Activated naive CD4-positive, alpha-beta T cell treated with anti-CD3 and anti-CD28 coated beads, Interleukin-2, amount 50 U/mL, for 24 hours (primary cell): ENCODE results near the gene DVL2.
A peak's percentile ranks its signal among the peaks of the same experiment; 100 is the strongest.

ENCODE experiments used
- H3K27ac Mint-ChIP-seq: one replicate; pipeline ENCODE4 v1.8.0; 2021; ENCODE audit warnings: mild to moderate bottlenecking, mixed read lengths
- H3K27me3 Mint-ChIP-seq: one replicate; pipeline ENCODE4 v1.8.0; 2021; ENCODE audit warnings: mixed read lengths
- H3K36me3 Mint-ChIP-seq: one replicate; pipeline ENCODE4 v1.8.0; 2021; ENCODE audit warnings: mixed read lengths
- H3K4me1 Mint-ChIP-seq: one replicate; pipeline ENCODE4 v1.8.0; 2021; ENCODE audit warnings: mixed read lengths
- H3K4me3 Mint-ChIP-seq: one replicate; pipeline ENCODE4 v1.8.0; 2021; ENCODE audit warnings: mild to moderate bottlenecking, mixed read lengths
- H3K9me3 Mint-ChIP-seq: one replicate; pipeline ENCODE4 v1.8.0; 2021; ENCODE audit warnings: mixed read lengths

DVL2 gene

GRCh38 chr17:7207120-7208001 lies 27.0 kb downstream of the DVL2 start:
- Mint-ChIP-seq H3K4me3 (no peak overlapping the region), H3K36me3 (no peaks in the 10 kb centered on the region), H3K9me3 (no peaks in the 10 kb centered on the region), H3K4me1 (peaks cover 47% of the 10 kb centered on the region), H3K27me3 (no peaks in the 10 kb centered on the region), H3K27ac (peak overlapping the region; percentile 90)

GRCh38 chr17:7205561-7205960 lies 28.8 kb downstream of the DVL2 start:
- no peaks in the 10 kb centered on the region for H3K9me3 Mint-ChIP-seq
- no peaks in the 10 kb centered on the region for H3K27me3 Mint-ChIP-seq
- H3K27ac Mint-ChIP-seq, result peak overlapping the region; percentile 90
- H3K36me3 Mint-ChIP-seq, result no peaks in the 10 kb centered on the region
- H3K4me1 Mint-ChIP-seq, result peaks cover 41% of the 10 kb centered on the region
- peak overlapping the region; percentile 71 for H3K4me3 Mint-ChIP-seq

- H3K4me1 Mint-ChIP-seq, result peaks cover 37% of the 10 kb centered on the region
- peak overlapping the region; percentile 71 for H3K4me3 Mint-ChIP-seq
- H3K36me3 Mint-ChIP-seq, result no peaks in the 10 kb centered on the region
- H3K9me3 Mint-ChIP-seq, result no peaks in the 10 kb centered on the region
- peak overlapping the region; percentile 82 for H3K27ac Mint-ChIP-seq
- no peaks in the 10 kb centered on the region for H3K27me3 Mint-ChIP-seq
Measured at GRCh38 chr17:7204828-7205461, 29.4 kb downstream of the DVL2 start.

GRCh38 chr17:7204336-7204735 lies 30.0 kb downstream of the DVL2 start:
- H3K4me1 Mint-ChIP-seq, result peaks cover 36% of the 10 kb centered on the region
- H3K4me3 Mint-ChIP-seq, result peak overlapping the region; percentile 71
- H3K27ac Mint-ChIP-seq, result peak overlapping the region; percentile 82
- no peaks in the 10 kb centered on the region for H3K36me3 Mint-ChIP-seq
- H3K9me3 Mint-ChIP-seq, result no peaks in the 10 kb centered on the region
- no peaks in the 10 kb centered on the region for H3K27me3 Mint-ChIP-seq

- H3K9me3 Mint-ChIP-seq, result no peaks in the 10 kb centered on the region
- H3K36me3 Mint-ChIP-seq, result no peaks in the 10 kb centered on the region
- peak overlapping the region; percentile 52 for H3K4me3 Mint-ChIP-seq
- H3K27me3 Mint-ChIP-seq, result no peaks in the 10 kb centered on the region
- H3K27ac Mint-ChIP-seq, result no peak overlapping the region
- H3K4me1 Mint-ChIP-seq, result peaks cover 36% of the 10 kb centered on the region
Measured at GRCh38 chr17:7203391-7203790, 30.9 kb downstream of the DVL2 start.

GRCh38 chr17:7196651-7197401 lies 37.5 kb downstream of the DVL2 start:
- Mint-ChIP-seq H3K27me3 (no peaks in the 10 kb centered on the region), H3K9me3 (no peaks in the 10 kb centered on the region), H3K4me3 (no peak overlapping the region), H3K4me1 (no peaks in the 10 kb centered on the region), H3K36me3 (no peaks in the 10 kb centered on the region), H3K27ac (no peak overlapping the region)

- Mint-ChIP-seq H3K27me3 (no peaks in the 10 kb centered on the region), H3K27ac (no peak overlapping the region), H3K36me3 (no peaks in the 10 kb centered on the region), H3K4me3 (no peak overlapping the region), H3K4me1 (no peaks in the 10 kb centered on the region), H3K9me3 (no peaks in the 10 kb centered on the region)
Measured at GRCh38 chr17:7195971-7196370, 38.3 kb downstream of the DVL2 start.

GRCh38 chr17:7192271-7192937 lies 41.9 kb downstream of the DVL2 start:
- no peaks in the 10 kb centered on the region for H3K4me1 Mint-ChIP-seq
- no peaks in the 10 kb centered on the region for H3K9me3 Mint-ChIP-seq
- no peaks in the 10 kb centered on the region for H3K27me3 Mint-ChIP-seq
- no peaks in the 10 kb centered on the region for H3K36me3 Mint-ChIP-seq
- H3K27ac Mint-ChIP-seq, result no peak overlapping the region
- H3K4me3 Mint-ChIP-seq, result no peak overlapping the region

- no peaks in the 10 kb centered on the region for H3K27me3 Mint-ChIP-seq
- no peaks in the 10 kb centered on the region for H3K4me1 Mint-ChIP-seq
- no peak overlapping the region for H3K27ac Mint-ChIP-seq
- no peaks in the 10 kb centered on the region for H3K36me3 Mint-ChIP-seq
- H3K4me3 Mint-ChIP-seq, result no peak overlapping the region
- H3K9me3 Mint-ChIP-seq, result no peaks in the 10 kb centered on the region
Measured at GRCh38 chr17:7191571-7192270, 42.6 kb downstream of the DVL2 start.

GRCh38 chr17:7191069-7191468 lies 43.2 kb downstream of the DVL2 start:
- no peaks in the 10 kb centered on the region for H3K36me3 Mint-ChIP-seq
- H3K4me3 Mint-ChIP-seq, result no peak overlapping the region
- no peaks in the 10 kb centered on the region for H3K27me3 Mint-ChIP-seq
- no peaks in the 10 kb centered on the region for H3K9me3 Mint-ChIP-seq
- no peak overlapping the region for H3K27ac Mint-ChIP-seq
- H3K4me1 Mint-ChIP-seq, result peaks cover 5% of the 10 kb centered on the region

GRCh38 chr17:7190276-7190917 lies 43.9 kb downstream of the DVL2 start:
- Mint-ChIP-seq H3K36me3 (no peaks in the 10 kb centered on the region), H3K4me1 (peaks cover 5% of the 10 kb centered on the region), H3K27me3 (no peaks in the 10 kb centered on the region), H3K9me3 (no peaks in the 10 kb centered on the region), H3K27ac (no peak overlapping the region), H3K4me3 (no peak overlapping the region)

- H3K36me3 Mint-ChIP-seq, result no peaks in the 10 kb centered on the region
- no peaks in the 10 kb centered on the region for H3K27me3 Mint-ChIP-seq
- peaks cover 5% of the 10 kb centered on the region for H3K4me1 Mint-ChIP-seq
- no peak overlapping the region for H3K4me3 Mint-ChIP-seq
- no peaks in the 10 kb centered on the region for H3K9me3 Mint-ChIP-seq
- H3K27ac Mint-ChIP-seq, result no peak overlapping the region
Measured at GRCh38 chr17:7186241-7186640, 48.1 kb downstream of the DVL2 start.

GRCh38 chr17:7184647-7185046 lies 49.7 kb downstream of the DVL2 start:
- peaks cover 5% of the 10 kb centered on the region for H3K4me1 Mint-ChIP-seq

GRCh38 chr17:7184091-7184488 lies 50.2 kb downstream of the DVL2 start:
- H3K27ac Mint-ChIP-seq, result no peak overlapping the region
- no peaks in the 10 kb centered on the region for H3K36me3 Mint-ChIP-seq
- H3K4me1 Mint-ChIP-seq, result peaks cover 5% of the 10 kb centered on the region
- no peaks in the 10 kb centered on the region for H3K9me3 Mint-ChIP-seq
- H3K27me3 Mint-ChIP-seq, result no peaks in the 10 kb centered on the region
- no peak overlapping the region for H3K4me3 Mint-ChIP-seq

More at GRCh38 chr17:7184647-7185046, 49.7 kb downstream of the DVL2 start:
- H3K36me3 Mint-ChIP-seq, result no peaks in the 10 kb centered on the region
- no peaks in the 10 kb centered on the region for H3K27me3 Mint-ChIP-seq
- H3K4me3 Mint-ChIP-seq, result no peak overlapping the region
- H3K9me3 Mint-ChIP-seq, result no peaks in the 10 kb centered on the region
- H3K27ac Mint-ChIP-seq, result no peak overlapping the region
